Stimulated activated CD4-positive, alpha-beta T cell treated with anti-CD3 and anti-CD28 coated beads, Interleukin-4, amount 100 ng/mL, for 1 hour (primary cell): ENCODE measurements around the gene SPTBN1.

Experiments
- DNase-seq: peaks from one replicate; pipeline ENCODE4 v3.0.0-alpha.2; 2020

SPTBN1 gene

GRCh38 chr2:54455563-54456361 lies at the start of gene SPTBN1:
Gene SPTBN1, plus strand, starts transcription at chr2:54456327. Its CDS starts 70,092 bp downstream, at chr2:54526419.
- peak; percentile 11 for DNase-seq

DNA sequence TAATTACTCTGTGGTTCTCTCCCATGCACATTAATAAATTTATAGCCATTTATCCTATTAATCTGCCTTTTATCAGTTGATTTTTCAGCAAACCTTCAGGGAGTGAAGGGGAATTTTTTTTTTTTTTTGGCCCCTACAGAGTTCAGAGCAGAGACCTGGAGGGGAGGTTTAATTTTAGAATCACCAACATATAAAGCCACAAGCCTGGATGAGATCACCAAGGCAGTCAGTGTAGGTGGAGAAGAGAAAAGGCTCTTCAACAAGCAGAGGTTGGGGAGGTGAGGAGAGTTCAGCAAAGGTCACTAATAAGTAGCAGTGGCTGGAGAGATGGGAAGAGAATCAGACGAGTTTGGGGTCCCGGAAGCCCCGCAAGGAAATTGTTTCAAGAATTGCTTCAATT lies 48.4 kb upstream of the SPTBN1 start:
- DNase-seq, result no peak

GRCh38 chr2:54408288-54408687 lies 47.8 kb upstream of the SPTBN1 start:
- DNase-seq, result no peak

- DNase-seq, result no peak
These were observed 46.4 kb upstream of the SPTBN1 start for GRCh38 chr2:54409752-54410151.

DNA sequence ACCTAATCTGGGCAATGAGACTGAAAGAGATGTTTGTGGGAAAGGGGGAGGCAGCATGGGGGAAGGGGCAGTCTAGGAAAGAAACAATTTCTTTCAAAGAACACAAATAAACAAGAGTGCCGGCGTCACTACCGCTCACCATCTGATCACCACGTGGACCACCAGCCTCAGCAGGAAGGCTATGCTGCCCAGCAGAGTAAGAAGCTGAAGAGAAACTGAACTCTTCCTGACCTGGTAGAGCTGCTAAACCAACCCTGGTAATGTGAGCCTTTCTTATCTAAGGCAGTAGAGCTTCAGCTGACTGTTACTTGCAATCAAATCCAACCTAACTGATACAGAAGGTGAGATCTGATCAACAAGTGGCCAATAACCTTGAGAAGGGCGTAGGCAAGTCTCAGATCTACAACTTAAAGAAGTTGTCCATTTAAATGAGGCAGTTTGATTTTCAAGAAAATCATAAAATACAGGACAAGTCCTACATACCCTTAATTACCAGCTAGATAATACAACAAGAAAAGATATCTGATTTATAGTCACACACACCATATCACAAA lies 44.2 kb upstream of the SPTBN1 start:
- no peak for DNase-seq

DNA sequence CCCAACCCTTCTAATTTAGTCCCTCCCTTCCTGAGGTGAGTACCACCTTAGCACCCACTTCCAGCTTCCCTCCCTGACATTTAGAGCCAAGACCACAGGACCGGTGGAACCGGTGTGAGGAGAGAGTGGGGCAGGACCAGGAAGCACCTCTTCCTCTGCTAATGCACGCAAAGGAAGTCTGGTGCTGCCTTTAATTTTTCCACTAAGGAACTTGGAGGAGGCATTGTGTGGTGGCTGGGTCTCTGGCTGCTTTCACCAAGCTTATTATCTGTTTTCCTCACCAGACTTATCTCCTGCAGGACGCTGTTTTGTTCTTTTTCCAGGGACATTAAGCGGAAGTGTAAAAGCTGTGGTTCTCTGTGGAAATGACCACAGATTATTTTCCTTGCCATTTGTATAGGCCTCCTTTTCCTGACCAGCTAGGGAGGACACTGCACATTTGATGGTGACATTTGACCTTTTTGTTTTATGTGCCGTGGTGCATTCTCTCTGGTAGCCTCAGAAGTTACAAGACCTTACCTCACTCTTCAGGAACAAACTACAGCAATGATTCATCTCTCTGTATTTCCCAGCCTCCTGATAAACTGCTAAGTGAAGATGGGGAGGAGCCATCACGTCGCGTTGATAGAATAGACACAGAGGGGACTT lies 39.8 kb upstream of the SPTBN1 start:
- no peak for DNase-seq

GRCh38 chr2:54416938-54417337 lies 39.2 kb upstream of the SPTBN1 start:
- DNase-seq, result no peak

- no peak for DNase-seq
These were observed 38.5 kb upstream of the SPTBN1 start for GRCh38 chr2:54417577-54417976.

DNA sequence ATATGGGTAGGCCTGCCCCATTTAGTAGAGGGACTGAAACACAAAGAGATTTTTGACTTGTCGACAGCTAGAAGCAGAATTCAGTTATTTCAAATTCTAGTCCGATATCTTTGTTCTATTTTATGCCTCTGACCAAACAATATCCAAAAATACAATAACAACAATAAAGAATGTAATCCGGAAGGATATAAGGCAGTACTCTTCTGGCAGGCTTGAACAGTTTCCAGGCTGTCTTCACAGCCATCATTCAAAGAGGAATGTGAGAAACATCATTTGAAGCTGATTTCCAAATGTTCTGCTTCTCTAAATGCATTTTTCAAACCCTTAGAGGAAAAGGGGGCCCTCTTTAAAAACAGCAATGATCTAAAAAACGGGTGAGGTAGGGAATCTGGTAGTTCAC lies 36.7 kb upstream of the SPTBN1 start:
- DNase-seq, result no peak

- DNase-seq, result no peak
These were observed 36.1 kb upstream of the SPTBN1 start for GRCh38 chr2:54419855-54420523.

- DNase-seq, result no peak
These were observed 35.5 kb upstream of the SPTBN1 start for GRCh38 chr2:54420524-54421172.

GRCh38 chr2:54422072-54422581 lies 34.0 kb upstream of the SPTBN1 start:
- peak; percentile 28 for DNase-seq

GRCh38 chr2:54423213-54423612 lies 32.9 kb upstream of the SPTBN1 start:
- DNase-seq, result no peak

DNA sequence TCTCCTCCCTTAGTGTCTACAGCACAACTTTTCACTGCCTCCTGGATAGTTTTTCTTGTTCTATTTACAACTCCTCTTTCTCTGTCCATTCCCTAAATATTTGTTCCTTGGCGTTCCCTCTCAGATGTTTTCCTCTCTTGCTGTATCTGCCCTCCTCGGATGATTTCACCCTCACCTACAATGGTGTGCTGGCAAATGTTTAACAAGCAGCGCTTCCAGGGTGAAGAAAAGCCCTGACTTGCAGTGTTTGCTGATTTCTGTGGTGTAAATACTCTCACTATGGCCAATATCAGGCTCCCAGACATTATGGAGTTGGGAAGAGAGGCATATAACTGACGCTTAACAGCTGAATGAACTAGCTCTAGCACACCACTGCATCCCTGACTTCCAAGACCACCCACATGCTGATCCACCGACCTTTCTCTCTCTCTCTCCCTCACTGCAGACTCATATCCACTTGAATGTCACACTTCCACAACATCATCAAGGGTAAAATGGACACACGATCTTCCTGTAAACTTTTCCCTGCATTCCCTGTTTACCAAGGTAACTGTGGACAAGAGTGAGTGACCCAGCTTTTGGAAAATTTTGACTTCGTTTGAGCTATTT lies 31.5 kb upstream of the SPTBN1 start:
- DNase-seq, result no peak

GRCh38 chr2:54428108-54428831 lies 27.9 kb upstream of the SPTBN1 start:
- DNase-seq, result no peak

DNA sequence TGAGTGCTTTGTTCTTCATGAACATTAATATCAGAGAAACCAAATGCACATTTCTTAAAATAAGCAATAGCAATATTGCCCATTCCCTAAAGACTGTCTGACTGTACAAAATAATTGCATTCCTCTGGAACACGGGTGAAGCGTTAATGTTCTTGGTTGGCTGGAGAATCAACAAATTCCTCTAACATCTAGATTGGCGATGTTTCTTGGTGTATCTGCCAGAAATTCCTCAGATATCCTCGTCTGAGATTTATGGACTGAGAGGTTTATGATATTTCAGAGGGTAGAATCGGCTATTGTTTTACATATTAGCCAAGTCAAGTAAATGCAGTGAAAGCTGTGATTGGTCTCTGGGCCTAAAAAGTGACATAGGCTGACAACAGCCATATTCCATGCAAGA lies 27.1 kb upstream of the SPTBN1 start:
- DNase-seq, result no peak

GRCh38 chr2:54429811-54430551 lies 26.1 kb upstream of the SPTBN1 start:
- DNase-seq, result no peak

DNA sequence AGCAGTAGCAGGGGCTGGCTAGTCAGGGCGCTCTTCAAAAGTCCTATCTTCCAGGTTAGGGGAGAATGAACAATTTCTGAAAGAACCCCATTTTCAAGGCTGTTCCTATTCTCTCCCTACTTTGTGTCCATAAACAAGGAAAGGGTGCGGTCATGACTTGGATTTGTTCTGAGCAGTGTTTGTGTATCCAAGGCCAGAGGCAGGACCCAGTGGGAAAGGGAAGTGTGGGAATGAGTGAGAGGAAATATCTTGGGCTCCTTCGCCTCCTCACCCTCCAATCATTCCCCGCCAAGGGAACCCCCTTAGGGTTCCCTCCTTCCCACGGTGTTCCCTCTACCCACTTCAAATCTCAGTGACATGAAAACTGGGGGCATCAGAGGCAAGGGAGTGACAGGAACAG lies 25.5 kb upstream of the SPTBN1 start:
- no peak for DNase-seq

GRCh38 chr2:54432251-54433015 lies 23.7 kb upstream of the SPTBN1 start:
- no peak for DNase-seq

DNA sequence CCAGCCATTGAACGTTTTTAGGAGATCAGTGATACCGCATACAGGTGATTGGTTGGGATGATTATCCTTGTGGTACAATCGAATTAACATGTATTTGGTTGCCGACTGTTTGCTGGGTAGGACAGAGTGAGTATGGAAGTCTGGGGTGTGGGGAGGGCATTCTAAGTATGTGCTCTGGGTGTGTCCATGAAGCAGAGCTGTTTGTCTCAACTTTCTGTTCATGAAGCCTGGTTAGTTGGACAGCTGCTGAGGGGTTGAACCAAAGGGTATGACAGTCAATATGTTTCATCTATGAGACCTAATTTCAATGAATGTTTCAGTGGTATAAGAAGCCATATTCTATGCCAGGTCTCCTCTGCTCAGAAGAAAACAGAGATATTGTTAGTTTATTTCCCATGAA lies 21.9 kb upstream of the SPTBN1 start:
- no peak for DNase-seq
